ENCODE data around the gene GALNS.

DNA sequence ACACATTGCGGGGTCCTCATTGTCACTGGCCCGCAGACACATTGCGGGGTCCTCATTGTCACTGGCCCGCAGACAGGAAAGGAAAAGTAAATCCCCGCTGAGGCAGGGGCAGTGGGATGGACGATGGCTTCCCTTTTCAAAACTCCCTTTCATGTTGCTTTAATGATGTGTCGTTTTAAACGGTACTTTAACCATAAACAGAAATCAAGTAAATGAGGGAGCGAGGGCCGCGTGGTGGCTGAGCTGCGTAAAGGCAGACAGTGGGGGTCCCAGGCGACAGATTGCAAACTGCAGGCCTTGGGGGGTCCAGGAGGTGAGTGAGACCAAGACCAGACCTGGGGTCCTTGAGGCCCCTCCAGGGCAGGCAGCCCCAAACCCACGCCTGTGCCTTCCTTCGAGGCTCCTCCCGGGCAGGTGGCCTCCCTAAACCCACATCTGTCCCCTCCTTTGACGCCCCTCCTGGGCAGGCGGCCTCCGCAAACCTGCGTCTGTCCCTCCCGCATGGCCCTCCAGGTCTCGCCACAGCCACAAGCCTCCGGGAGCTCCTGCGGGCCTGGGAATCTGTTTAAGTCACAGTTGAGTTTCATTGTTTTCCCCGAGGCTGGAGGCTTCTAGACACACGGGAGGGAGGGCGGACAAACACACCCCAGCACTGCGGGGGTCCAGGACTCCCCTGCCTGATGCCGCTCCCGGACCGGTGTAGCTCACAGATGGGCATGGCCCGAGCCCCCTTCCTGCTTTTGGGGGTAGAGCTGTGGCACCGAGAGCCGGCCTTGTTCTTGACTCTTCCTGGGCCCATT lies 79.1 kb downstream of the GALNS start:
- TF ChIP-seq, protein P1, sequence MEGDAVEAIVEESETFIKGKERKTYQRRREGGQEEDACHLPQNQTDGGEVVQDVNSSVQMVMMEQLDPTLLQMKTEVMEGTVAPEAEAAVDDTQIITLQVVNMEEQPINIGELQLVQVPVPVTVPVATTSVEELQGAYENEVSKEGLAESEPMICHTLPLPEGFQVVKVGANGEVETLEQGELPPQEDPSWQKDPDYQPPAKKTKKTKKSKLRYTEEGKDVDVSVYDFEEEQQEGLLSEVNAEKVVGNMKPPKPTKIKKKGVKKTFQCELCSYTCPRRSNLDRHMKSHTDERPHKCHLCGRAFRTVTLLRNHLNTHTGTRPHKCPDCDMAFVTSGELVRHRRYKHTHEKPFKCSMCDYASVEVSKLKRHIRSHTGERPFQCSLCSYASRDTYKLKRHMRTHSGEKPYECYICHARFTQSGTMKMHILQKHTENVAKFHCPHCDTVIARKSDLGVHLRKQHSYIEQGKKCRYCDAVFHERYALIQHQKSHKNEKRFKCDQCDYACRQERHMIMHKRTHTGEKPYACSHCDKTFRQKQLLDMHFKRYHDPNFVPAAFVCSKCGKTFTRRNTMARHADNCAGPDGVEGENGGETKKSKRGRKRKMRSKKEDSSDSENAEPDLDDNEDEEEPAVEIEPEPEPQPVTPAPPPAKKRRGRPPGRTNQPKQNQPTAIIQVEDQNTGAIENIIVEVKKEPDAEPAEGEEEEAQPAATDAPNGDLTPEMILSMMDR (IDR thresholded peaks at IDR 0.05), result no peak
- TF ChIP-seq FOXP1 (CRISPR knock-in tag; IDR thresholded peaks at IDR 0.05; ENCODE audit: borderline replicate concordance), result no peak
- TF ChIP-seq, protein P2, sequence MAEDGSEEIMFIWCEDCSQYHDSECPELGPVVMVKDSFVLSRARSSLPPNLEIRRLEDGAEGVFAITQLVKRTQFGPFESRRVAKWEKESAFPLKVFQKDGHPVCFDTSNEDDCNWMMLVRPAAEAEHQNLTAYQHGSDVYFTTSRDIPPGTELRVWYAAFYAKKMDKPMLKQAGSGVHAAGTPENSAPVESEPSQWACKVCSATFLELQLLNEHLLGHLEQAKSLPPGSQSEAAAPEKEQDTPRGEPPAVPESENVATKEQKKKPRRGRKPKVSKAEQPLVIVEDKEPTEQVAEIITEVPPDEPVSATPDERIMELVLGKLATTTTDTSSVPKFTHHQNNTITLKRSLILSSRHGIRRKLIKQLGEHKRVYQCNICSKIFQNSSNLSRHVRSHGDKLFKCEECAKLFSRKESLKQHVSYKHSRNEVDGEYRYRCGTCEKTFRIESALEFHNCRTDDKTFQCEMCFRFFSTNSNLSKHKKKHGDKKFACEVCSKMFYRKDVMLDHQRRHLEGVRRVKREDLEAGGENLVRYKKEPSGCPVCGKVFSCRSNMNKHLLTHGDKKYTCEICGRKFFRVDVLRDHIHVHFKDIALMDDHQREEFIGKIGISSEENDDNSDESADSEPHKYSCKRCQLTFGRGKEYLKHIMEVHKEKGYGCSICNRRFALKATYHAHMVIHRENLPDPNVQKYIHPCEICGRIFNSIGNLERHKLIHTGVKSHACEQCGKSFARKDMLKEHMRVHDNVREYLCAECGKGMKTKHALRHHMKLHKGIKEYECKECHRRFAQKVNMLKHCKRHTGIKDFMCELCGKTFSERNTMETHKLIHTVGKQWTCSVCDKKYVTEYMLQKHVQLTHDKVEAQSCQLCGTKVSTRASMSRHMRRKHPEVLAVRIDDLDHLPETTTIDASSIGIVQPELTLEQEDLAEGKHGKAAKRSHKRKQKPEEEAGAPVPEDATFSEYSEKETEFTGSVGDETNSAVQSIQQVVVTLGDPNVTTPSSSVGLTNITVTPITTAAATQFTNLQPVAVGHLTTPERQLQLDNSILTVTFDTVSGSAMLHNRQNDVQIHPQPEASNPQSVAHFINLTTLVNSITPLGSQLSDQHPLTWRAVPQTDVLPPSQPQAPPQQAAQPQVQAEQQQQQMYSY (CRISPR knock-in tag; IDR thresholded peaks at IDR 0.05), result no peak
